NCI-H2029 treated with DMSO at 0.1 percent for 48 hours (cell line): Measurements from ENCODE around the gene PPP2R5C.
A peak's percentile ranks its signal among the peaks of the same experiment; 100 is the strongest.
"Not testable (repeated sequence)": the region's sequence is repeated elsewhere in the genome, so short reads cannot be mapped to it uniquely, and the experiment has no call there.

Experiments used
- DNase-seq: peaks from one replicate; lab custom pipeline; 2025; lab: John Stamatoyannopoulos, UW

The PPP2R5C gene

GRCh38 chr14:101781240-101782061 is 19.9 kb downstream of the PPP2R5C start:
- DNase-seq = no peak

- DNase-seq = no peak
Observed at GRCh38 chr14:101783260-101784016, 21.9 kb downstream of the PPP2R5C start.

GRCh38 chr14:101784631-101785030 is 23.1 kb downstream of the PPP2R5C start:
- DNase-seq = no peak

GRCh38 chr14:101788016-101788635 is 26.6 kb downstream of the PPP2R5C start:
- DNase-seq = no peak

- no peak for DNase-seq
Observed at GRCh38 chr14:101789222-101789621, 27.7 kb downstream of the PPP2R5C start.

- DNase-seq = no peak
Observed at GRCh38 chr14:101790232-101790631, 28.7 kb downstream of the PPP2R5C start.

GRCh38 chr14:101791919-101792572 is 30.5 kb downstream of the PPP2R5C start:
- DNase-seq = peak; percentile 45

GRCh38 chr14:101796016-101796415 is 34.5 kb downstream of the PPP2R5C start:
- DNase-seq = no peak

GRCh38 chr14:101796479-101796878 is 35.0 kb downstream of the PPP2R5C start:
- DNase-seq = no peak

GRCh38 chr14:101797856-101798255 is 36.3 kb downstream of the PPP2R5C start:
- no peak for DNase-seq

- not testable (repeated sequence) for DNase-seq
Observed at GRCh38 chr14:101804373-101804772, 42.9 kb downstream of the PPP2R5C start.

GRCh38 chr14:101806252-101806651 is 44.7 kb downstream of the PPP2R5C start:
- not testable (repeated sequence) for DNase-seq

- no peak for DNase-seq
Observed at GRCh38 chr14:101808020-101808641, 46.6 kb downstream of the PPP2R5C start.

- DNase-seq = no peak
Observed at GRCh38 chr14:101808894-101809670, 47.6 kb downstream of the PPP2R5C start.

GRCh38 chr14:101809671-101810514 is 48.4 kb downstream of the PPP2R5C start:
- peak; percentile 67 for DNase-seq

- DNase-seq = no peak
Observed at GRCh38 chr14:101810897-101811621, 49.5 kb downstream of the PPP2R5C start.

GRCh38 chr14:101812071-101812470 is 50.6 kb downstream of the PPP2R5C start:
- no peak for DNase-seq

- no peak for DNase-seq
Observed at GRCh38 chr14:101813171-101813759, 51.8 kb downstream of the PPP2R5C start.

- no peak for DNase-seq
Observed at GRCh38 chr14:101813833-101814232, 52.3 kb downstream of the PPP2R5C start.
